ENCODE measurements around the gene IREB2.

Gene IREB2

GRCh38 chr15:78437107-78437761 lies 782 bp upstream of the IREB2 start:
- DNase-seq: no peak

- peak; percentile 47 for DNase-seq
Observed at GRCh38 chr15:78438619-78439285, 736 bp downstream of the IREB2 start.

GRCh38 chr15:78440375-78441373 lies 2.7 kb downstream of the IREB2 start:
- DNase-seq: no peak

GRCh38 chr15:78444255-78444654 lies 6.2 kb downstream of the IREB2 start:
- DNase-seq: no peak

- no peak for DNase-seq
Observed at GRCh38 chr15:78445875-78446274, 7.9 kb downstream of the IREB2 start.

- no peak for DNase-seq
Observed at GRCh38 chr15:78446551-78446950, 8.5 kb downstream of the IREB2 start.

GRCh38 chr15:78448441-78449219 lies 10.6 kb downstream of the IREB2 start:
- DNase-seq: no peak

- no peak for DNase-seq
Observed at GRCh38 chr15:78449220-78449999, 11.4 kb downstream of the IREB2 start.

- DNase-seq: no peak
Observed at GRCh38 chr15:78450285-78450858, 12.4 kb downstream of the IREB2 start.

GRCh38 chr15:78452485-78452884 lies 14.5 kb downstream of the IREB2 start:
- no peak for DNase-seq

- no peak for DNase-seq
Observed at GRCh38 chr15:78453447-78453846, 15.4 kb downstream of the IREB2 start.

- DNase-seq: no peak
Observed at GRCh38 chr15:78454992-78455391, 17.0 kb downstream of the IREB2 start.

- no peak for DNase-seq
Observed at GRCh38 chr15:78455749-78456148, 17.7 kb downstream of the IREB2 start.

GRCh38 chr15:78456426-78456825 lies 18.4 kb downstream of the IREB2 start:
- DNase-seq: no peak

- DNase-seq: no peak
Observed at GRCh38 chr15:78457101-78457500, 19.1 kb downstream of the IREB2 start.

- no peak for DNase-seq
Observed at GRCh38 chr15:78460737-78461136, 22.7 kb downstream of the IREB2 start.

GRCh38 chr15:78461171-78461888 lies 23.3 kb downstream of the IREB2 start:
- DNase-seq: no peak

- no peak for DNase-seq
Observed at GRCh38 chr15:78469031-78469430, 31.0 kb downstream of the IREB2 start.

GRCh38 chr15:78477295-78477694 lies 39.3 kb downstream of the IREB2 start:
- no peak for DNase-seq

GRCh38 chr15:78479650-78480049 lies 41.6 kb downstream of the IREB2 start:
- DNase-seq: no peak

- DNase-seq: no peak
Observed at GRCh38 chr15:78481917-78482316, 43.9 kb downstream of the IREB2 start.
